HG03354 (cell line): ENCODE data around the gene NIN.
A peak's percentile ranks its signal among the peaks of the same experiment; 100 is the strongest.

Experiments
- ATAC-seq: cut with Tn5 transposase; IDR thresholded peaks from one replicate; pipeline ENCODE4 v1.9.1; 2021; ENCODE audit warnings: mild to moderate bottlenecking; ENCODE audit not compliant: unreplicated experiment, poor library complexity, severe bottlenecking

NIN gene

DNA sequence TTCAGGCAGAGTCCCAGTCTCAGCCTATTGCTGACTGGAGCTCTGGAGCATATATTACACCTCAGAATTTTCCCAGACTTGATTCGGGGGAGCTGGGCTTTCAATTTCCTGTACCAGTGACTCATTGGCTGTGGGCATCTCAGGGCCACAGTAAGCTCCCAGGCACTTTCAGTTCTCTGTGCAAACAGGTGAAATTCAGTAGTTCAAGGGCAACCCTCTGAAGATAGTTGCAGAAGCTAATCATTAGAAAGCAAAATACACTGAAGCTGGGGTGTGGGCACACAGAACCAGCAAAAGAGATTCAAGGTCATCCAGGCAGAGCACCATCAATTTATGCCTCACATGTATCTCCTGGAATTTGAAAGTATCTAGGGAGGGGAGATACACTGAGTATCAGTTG lies 8.1 kb upstream of the NIN start:
- no peak for ATAC-seq

DNA sequence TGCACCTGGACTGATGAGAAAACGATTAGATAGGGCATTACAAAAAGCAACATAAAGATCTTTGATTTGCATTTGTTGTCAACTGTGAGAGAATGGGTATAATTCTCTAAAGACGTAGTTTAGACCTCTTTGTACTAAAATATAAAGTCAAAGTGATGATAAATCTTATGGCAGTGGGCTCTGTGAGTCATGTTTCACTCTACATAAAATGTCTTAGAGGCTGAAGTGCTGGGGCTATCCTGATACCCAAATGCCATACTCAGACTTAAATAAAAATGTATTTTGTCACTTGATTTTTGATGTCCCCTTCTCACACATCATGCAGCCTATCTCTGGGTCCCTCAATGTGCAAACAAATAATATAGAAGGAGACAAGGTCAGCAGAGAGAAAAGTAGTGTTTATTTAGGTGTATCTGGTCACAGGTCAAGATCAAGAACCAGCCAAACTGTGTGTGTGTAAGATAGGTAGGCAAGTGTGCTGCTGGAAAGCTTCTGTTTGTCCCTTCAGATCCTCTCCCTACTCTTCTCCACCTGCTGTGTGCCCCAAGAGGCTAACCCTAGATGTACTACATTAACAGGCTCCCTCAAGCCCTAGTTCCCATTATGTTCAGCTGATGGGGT lies 7.0 kb upstream of the NIN start:
- no peak for ATAC-seq

DNA sequence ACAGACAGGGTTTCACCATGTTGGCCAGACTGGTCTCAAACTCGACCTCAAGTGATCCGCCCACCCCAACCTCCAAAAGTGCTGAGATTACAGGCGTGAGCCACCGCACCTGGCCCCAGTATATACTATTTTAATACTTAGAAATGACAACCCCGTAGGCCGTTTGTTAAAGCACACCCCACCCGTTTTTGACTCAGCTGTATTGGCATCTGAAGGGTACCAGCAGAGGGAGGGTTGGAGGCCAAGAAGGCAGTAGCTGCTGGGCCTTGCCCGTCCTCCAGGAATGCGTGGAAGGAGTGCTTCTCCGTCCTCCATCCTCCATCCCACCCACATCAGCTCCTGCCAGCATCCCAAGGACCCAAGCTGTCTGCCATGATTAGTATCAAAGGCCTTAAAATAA lies 6.3 kb upstream of the NIN start:
- no peak for ATAC-seq

DNA sequence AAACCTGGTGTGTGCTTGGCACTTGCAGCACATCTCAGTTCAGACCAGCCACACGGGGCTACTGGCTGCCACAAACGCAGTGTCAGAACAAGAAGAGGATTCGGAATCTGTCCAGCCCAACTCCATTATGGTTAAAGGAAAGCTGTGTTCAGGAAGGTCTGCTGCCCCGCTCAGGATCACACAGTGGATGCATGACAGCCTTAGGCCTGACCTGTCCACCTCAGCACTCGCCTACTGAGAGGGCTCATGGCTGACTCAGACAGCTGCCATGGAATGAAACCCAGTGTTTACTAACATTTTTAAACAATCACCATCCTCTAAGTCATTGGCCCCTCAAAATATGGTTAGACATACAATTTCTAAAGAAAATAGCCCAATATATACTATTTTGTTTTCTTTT lies 5.6 kb upstream of the NIN start:
- ATAC-seq, result no peak

- ATAC-seq, result peak; percentile 17
These were observed 4.3 kb upstream of the NIN start for GRCh38 chr14:50835280-50835679.

DNA sequence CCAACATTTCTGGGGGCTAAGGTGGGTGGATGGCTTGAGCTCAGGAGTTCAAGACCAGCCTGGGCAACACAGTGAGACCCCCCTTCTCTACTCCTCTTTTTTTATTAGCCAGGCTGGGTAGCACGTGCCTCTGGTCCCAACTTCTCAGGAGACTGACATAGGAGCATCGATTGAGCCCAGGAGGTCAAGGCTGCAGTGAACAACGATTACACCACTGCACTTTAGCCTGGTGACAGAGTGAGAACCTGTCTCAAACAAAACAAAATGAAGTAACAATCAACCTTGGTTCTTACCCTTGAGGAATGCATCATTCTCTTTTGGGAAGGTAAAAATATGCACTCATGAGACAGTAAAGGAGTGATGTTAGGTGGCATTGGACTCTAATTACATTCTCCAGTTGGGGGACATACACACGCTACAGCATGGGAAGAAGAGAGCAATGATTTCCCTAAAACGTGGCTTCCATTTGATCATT lies 3.9 kb upstream of the NIN start:
- no peak for ATAC-seq

DNA sequence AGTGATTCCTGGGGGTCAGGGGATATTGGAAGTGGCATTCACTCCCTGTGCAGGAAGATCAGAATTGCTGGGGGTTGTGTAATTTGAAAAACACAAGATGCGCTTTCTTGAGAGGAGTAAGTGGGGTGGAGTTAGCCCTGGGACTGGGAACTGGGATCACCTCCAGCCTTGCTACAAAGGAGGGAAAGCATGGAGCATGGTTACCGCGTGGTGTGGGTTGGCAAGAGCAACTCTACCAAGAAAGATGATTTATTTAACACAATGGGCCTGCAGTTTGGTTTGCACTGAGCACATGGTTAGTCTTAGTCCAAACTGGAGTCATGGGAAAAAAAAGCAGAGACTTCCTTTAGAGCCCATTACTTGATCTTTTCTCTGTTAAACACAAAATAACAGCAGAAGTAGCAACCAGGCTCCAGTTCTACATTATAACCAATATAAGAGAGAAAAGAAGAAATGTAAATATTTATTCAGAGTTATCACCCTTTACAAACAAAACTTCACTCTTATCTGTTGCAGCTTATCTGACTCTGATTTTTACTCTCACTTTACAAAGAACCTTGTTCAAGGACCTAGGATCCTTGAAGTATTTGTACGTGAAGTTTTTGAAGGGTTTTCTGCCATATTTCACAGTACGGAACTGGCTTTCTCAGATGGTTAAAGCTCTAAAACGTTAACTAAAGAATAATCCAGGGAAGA lies 2.1 kb upstream of the NIN start:
- ATAC-seq, result no peak

- ATAC-seq, result no peak
These were observed 785 bp upstream of the NIN start for GRCh38 chr14:50831726-50832168.

GRCh38 chr14:50830044-50830931 lies 674 bp downstream of the NIN start:
- peak; percentile 45 for ATAC-seq

GRCh38 chr14:50829489-50830043 lies 1.4 kb downstream of the NIN start:
- ATAC-seq, result no peak

- no peak for ATAC-seq
These were observed 2.1 kb downstream of the NIN start for GRCh38 chr14:50828721-50829488.

DNA sequence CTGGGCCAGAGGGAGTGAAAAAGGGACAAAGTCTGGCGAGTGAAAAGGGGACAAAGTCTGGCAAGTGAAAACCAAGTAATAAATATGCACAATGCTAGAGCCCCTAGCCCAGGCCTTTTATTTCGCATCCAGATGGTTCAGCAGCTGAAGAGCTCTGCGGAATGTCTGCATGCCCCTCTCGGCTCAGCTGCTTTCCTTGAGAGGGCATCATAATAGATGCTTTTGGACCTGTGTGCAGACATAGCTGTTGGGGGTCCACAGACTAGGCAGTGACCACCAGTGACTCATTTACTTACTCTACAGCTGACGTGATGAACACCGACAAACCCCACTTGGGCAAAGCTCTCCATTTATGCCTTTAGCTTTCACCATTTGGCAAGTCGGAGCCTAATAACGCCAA lies 4.3 kb downstream of the NIN start:
- no peak for ATAC-seq

DNA sequence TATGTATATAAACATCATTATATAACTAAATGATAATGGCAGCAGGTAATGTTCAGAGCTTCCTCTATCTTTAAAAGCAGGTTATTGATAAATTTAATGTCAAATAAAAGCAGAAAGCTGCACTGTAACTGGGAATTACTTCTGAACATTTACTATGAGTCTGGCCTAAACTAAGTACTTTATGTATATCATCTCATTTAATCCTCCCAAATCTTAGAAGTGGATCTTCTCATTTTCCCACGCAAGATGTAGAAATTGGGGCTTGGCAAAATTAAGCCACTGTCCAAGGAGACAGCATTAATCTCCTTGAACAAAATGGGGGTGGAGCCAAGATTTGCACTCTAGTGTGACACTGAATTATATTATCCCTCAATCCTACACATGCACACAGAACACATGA lies 5.7 kb downstream of the NIN start:
- no peak for ATAC-seq

GRCh38 chr14:50823762-50824636 lies 7.0 kb downstream of the NIN start:
- peak; percentile 83 for ATAC-seq

DNA sequence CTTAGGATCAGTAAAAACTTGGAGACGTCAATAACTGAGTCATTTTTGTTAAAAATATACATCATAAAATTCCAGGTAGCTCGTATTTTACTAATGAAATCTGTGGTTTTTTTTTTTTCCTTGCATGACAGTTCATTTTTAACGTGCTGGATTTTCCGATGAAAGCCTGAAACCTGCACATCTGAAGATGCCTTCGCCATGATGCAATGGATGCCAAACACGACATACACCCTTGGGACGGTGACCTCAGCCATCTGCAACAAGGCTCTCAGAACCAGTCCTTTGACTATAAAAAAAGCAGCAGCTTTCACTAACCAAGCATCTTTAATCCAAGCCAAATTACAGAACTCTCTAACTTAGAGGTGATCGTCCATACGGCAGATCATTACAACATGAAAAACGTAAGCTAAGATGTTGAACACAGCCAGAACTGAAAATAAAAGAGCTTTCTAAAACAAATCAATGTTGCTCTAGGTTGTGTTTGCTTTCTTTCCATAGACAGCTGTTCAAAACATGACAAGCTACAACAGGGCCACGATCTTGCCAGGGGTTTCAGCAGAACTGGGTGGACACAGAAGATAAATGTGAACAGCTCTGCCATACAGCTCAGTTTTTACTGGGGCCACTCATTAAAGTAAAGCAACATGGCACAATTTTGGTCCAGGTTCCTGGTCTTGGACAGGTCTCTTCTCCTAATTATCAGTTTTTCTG lies 7.8 kb downstream of the NIN start:
- peak; percentile 35 for ATAC-seq

DNA sequence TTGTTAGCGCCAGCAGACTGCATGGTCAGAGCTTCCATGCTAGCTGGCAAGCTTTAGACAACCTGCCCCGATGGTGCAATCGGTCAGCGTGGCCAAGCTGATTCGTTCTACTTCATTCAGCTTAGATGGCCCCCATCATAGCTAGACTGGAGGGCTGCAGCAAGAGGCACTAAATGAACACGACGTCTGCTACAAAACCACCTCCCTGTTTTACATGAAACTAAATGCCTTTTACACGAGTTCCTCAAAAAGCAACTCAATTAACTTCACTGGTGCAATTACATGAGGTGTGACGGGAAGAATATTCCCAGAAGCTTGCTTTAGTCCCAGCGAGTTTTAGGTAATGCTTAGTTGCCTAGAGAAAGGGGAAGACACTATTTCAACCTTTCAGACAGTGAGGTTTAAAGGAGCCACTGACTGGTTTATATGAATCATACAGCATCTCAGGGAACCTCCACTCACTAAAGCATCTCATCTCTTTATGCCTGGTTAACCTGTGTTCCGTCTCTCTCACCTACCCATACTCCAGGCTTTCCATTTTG lies 8.4 kb downstream of the NIN start:
- ATAC-seq, result no peak

DNA sequence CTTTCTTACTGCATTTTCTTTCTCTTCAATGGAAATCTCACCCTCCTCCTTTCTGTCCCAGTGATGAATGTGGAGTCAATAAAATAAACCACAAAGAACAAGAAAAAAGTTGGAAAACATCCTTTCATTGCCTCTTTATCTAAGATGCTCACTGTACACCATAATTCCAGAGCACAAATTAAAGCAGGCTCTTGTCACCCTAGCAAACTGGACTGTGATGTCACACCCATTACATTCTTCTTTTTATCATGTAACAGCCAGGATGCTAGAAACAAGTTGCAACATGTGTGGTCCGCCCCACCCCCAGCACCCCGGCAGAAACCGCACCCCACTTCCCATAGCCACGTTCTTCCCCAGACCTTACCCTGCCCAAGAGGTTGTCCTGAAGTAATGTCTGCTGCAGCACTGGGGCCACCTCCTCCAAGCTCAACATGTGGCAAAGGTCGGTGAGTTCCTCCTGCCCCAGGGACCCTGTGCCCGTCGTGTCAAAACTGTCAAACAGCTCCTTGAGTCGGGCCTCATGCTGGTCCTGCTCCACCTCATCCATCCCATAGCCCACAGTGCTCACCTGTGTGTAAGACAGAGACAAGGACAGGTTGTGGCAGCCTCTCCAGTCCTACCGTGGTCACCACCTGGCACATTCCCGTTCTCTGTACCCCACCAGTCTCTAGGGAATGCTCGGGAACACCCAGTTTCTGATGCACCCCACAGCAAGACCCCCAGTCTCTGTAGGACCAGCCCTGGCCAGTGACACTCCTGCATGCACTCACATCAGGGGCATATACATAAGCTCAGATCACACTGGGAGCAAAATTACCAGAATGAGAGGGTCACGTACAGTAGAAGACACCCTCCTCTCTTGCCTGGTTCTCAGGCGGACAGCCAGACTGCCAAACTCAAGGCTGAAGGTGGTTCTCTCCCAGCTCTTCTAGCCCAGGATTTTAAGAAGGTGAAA lies 9.2 kb downstream of the NIN start:
- ATAC-seq, result no peak
